Muscle layer of duodenum (tissue), 2 donors: Measurements from ENCODE around the gene FUT7.
"Not testable (repeated sequence)": the region's sequence is repeated elsewhere in the genome, so short reads cannot be mapped to it uniquely, and the experiment has no call there.

ENCODE experiments used
- H3K27ac ChIP-seq: one replicate; pipeline ENCODE4 v1.7.0; 2013; ENCODE audit warnings: mild to moderate bottlenecking, low read length
- H3K27me3 ChIP-seq: one replicate; pipeline ENCODE4 v1.7.0; 2013; ENCODE audit warnings: low read depth, mild to moderate bottlenecking, control low read depth, low read length
- H3K36me3 ChIP-seq, 2 donors: one replicate each; pipeline ENCODE4 v1.7.0; 2013; ENCODE audit warnings: low read length in 2 of 2, control low read depth in 1 of 2, mild to moderate bottlenecking in 1 of 2; ENCODE audit not compliant: insufficient read depth in 2 of 2, control insufficient read depth in 1 of 2
- H3K4me1 ChIP-seq, 2 donors: one replicate each; pipeline ENCODE4 v1.7.0; 2013; ENCODE audit warnings: low read length in 2 of 2, mild to moderate bottlenecking in 2 of 2, control low read depth in 1 of 2, moderate library complexity in 1 of 2; ENCODE audit not compliant: insufficient read depth in 2 of 2, control insufficient read depth in 1 of 2
- H3K4me3 ChIP-seq, 2 donors: one replicate each; pipeline ENCODE4 v1.7.0; 2013; ENCODE audit warnings: low read length in 2 of 2, low read depth in 1 of 2, mild to moderate bottlenecking in 1 of 2
- H3K9me3 ChIP-seq, 2 donors: one replicate each; pipeline ENCODE4 v1.7.0; 2013; ENCODE audit warnings: low read length in 2 of 2, control low read depth in 1 of 2, mild to moderate bottlenecking in 1 of 2; ENCODE audit not compliant: control insufficient read depth in 1 of 2
- donor health status: healthy.

FUT7 gene

DNA sequence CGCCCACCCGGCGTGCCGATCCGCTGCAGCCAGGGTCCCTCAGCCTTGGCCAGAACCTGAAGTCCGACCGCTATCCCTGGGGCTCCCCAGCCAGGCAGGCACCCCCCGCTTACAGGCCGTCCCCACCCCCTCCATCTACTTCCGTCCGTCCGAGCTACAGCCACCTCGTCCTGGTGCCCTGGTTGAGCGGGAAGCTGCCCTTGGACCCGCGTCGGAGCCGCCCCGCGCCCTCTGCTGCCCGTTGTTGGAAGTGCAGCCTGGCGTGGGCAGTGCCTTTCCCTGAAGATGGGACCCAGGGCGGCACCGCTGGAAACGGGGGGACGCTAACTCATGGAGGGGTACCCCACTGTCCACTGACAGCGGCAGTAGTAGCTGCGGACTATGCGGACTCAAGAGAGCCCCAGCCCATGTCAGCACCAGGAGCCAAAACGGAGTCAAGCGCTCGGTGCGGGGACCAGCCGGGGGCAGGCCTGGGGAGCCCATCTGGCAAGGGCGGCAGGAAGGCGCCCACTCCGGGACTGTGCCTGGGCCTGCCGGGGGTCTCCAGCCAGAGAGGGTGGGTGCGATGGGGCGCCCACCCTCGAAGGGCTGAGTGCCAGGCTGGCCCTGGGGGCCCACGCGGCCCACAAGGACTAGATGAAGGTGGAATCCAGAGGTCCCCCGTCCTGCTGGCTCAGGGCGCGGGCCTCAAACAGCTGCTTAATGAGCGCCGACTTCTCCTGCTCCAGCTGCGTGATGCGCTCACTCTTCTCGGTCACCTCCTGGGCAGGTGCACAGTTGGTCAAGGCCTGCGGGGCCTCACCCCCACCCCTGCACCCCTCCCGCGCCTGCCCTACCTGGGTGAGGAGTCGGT lies 32.4 kb upstream of the FUT7 start:
- no peaks in the 10 kb centered on the region for H3K27me3 ChIP-seq
- H3K27ac ChIP-seq: no peak overlapping the region
- no peak overlapping the region for H3K4me3 ChIP-seq
- H3K36me3 ChIP-seq: no peaks in the 10 kb centered on the region
- peaks cover 0 to 6% of the 10 kb centered on the region in 2 donors for H3K4me1 ChIP-seq
- H3K9me3 ChIP-seq: no peaks in the 10 kb centered on the region

DNA sequence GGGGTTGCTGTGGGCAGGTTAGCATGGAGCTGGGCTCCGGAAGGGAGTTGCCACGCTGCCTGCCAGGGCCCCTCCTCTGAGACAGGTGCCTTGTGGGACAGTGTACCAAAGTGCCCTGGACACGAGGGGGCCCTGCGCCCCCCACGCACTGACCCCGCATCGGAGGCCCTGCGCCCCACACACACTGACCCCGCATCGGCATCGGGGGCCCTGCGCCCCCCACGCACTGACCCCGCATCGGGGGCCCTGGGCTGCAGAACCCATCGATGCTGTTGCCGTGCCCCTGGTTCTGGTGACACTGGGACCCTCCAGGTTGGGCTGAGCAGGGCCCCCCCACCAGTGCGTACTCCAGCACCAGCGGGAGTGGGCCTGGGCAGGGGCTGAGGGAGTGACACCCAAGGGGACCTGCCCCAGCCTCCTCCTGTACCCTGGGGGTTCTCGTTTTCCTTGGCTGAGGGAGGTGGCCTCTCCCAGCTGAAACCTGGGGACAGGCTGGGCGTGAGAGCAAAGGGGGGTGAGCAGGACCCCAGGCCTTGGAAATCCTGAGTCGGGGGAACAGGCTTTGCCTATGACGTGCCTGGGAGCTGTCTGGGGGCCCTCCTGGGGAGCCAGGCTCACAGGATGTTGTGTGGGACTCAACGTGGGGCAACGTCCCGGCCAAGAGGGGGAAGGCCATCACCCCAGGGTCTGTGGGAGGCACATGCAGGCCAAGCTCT lies 31.6 kb upstream of the FUT7 start:
- H3K9me3 ChIP-seq: no peaks in the 10 kb centered on the region
- no peaks in the 10 kb centered on the region for H3K27me3 ChIP-seq
- H3K4me1 ChIP-seq: peaks cover 0 to 6% of the 10 kb centered on the region in 2 donors
- H3K4me3 ChIP-seq: no peak overlapping the region
- no peak overlapping the region for H3K27ac ChIP-seq
- H3K36me3 ChIP-seq: no peaks in the 10 kb centered on the region

DNA sequence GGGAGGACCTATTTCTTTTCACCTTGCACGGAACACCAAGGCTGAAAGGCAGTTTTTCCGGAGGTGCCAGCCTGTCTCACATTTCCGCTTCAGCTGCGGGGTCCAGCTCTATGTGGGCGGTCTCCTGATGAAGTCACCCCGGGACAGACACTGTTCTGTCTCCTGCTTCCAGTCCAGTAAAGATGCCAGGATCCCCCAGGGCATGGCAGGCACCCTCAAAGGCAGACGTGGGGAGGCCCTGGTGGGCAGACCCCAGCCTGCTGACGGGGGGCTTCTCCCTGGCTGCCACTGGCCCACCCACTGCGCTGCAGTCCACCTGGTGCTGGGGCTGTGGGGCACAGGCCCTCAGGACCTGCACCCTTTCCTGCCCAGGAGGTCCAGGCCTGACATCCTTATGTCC lies 30.9 kb upstream of the FUT7 start:
- not testable (repeated sequence) for H3K4me3 ChIP-seq, H3K9me3 ChIP-seq, H3K36me3 ChIP-seq, H3K27me3 ChIP-seq, H3K27ac ChIP-seq, H3K4me1 ChIP-seq

GRCh38 chr9:137062384-137062783 lies 30.5 kb upstream of the FUT7 start:
- no peak overlapping the region for H3K4me3 ChIP-seq
- no peaks in the 10 kb centered on the region for H3K27me3 ChIP-seq
- H3K36me3 ChIP-seq: no peaks in the 10 kb centered on the region
- H3K4me1 ChIP-seq: peaks cover 0 to 6% of the 10 kb centered on the region in 2 donors
- no peaks in the 10 kb centered on the region for H3K9me3 ChIP-seq
- H3K27ac ChIP-seq: no peak overlapping the region

GRCh38 chr9:137058521-137059234 lies 26.8 kb upstream of the FUT7 start:
- H3K36me3 ChIP-seq: no peaks in the 10 kb centered on the region
- H3K9me3 ChIP-seq: no peaks in the 10 kb centered on the region
- H3K4me1 ChIP-seq: peaks cover 5 to 26% of the 10 kb centered on the region in 2 donors
- H3K27ac ChIP-seq: no peak overlapping the region
- no peak overlapping the region for H3K4me3 ChIP-seq
- H3K27me3 ChIP-seq: no peaks in the 10 kb centered on the region

- Histone ChIP-seq H3K27ac (no peak overlapping the region), H3K27me3 (peaks cover 8% of the 10 kb centered on the region), H3K36me3 (no peaks in the 10 kb centered on the region), H3K4me1 (peaks cover 5 to 37% of the 10 kb centered on the region in 2 donors), H3K4me3 (no peak overlapping the region), H3K9me3 (no peaks in the 10 kb centered on the region)
These were observed 25.7 kb upstream of the FUT7 start for GRCh38 chr9:137057545-137057944.

GRCh38 chr9:137056739-137057415 lies 25.0 kb upstream of the FUT7 start:
- Histone ChIP-seq H3K27me3 (peaks cover 11% of the 10 kb centered on the region), H3K27ac (no peak overlapping the region), H3K4me1 (peaks cover 5 to 37% of the 10 kb centered on the region in 2 donors), H3K36me3 (no peaks in the 10 kb centered on the region), H3K4me3 (no peak overlapping the region), H3K9me3 (no peaks in the 10 kb centered on the region)

DNA sequence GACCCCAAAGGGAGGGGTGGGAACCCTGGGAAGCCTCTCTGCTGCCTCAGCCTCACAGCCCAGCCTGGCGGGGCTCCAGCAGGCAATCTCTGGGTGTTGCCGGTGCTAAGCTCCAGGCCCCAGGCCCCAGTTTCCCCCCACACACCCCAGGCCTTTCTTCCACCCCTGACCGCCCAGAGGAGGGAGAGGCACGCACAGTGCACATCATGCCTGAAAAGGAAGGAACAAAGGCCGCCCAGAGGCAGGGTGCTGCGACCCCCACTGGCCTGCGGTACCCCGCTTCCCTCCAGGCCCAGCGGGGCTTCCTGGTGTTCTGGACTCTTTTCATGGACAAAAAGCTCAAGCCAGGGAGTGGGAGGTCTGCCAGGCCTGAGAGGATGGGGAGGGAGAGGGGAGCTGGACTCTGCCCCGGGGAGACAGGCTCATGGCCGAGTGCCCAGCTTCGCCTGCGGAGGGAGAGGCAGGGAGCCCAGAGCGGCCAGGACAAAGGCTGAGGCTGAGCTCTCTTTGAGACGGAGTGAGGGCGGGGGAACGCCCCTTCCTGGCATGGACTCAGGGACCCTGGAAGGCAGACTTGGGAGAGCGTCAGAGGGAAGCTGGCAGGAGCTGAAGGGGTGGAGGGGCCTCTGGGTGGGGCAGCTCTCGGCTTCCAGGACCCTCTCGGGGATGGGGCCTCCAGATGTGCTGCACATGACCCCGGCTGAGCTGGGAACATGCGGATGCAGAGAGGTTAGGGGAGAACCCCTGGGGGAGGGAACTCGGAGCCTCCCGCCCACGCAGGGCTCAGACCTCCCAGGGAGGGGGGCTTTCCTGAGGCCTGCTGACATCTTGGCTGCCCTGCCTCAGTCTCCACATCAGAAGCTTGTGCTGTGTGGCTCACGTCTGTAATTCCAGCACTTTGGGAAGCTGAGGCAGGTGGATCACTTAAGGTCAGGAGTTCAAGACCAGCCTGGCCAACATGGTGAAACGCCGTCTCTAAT lies 23.8 kb upstream of the FUT7 start:
- peaks cover 5 to 37% of the 10 kb centered on the region in 2 donors for H3K4me1 ChIP-seq
- H3K36me3 ChIP-seq: no peaks in the 10 kb centered on the region
- no peaks in the 10 kb centered on the region for H3K9me3 ChIP-seq
- peak overlapping the region in 1 of 2 donors; percentile 55 for H3K4me3 ChIP-seq
- H3K27ac ChIP-seq: peak overlapping the region; percentile 39
- H3K27me3 ChIP-seq: peaks cover 11% of the 10 kb centered on the region

- Histone ChIP-seq H3K9me3 (no peaks in the 10 kb centered on the region), H3K4me1 (peaks cover 5 to 37% of the 10 kb centered on the region in 2 donors), H3K36me3 (no peaks in the 10 kb centered on the region), H3K4me3 (peak overlapping the region; percentile 16 to 55), H3K27me3 (peaks cover 14% of the 10 kb centered on the region), H3K27ac (peak overlapping the region; percentile 39)
These were observed 23.1 kb upstream of the FUT7 start for GRCh38 chr9:137054932-137055384.
